WERI-Rb-1 (cell line): ENCODE measurements around the gene FLG2.

ENCODE experiments used
- DNase-seq: peaks from one replicate; pipeline ENCODE4 v3.0.0-alpha.2; 2020
- H3K27ac ChIP-seq: fragments of 250-450 bp; sonication (Bioruptor Pico); 2 replicates; pipeline ENCODE4 v1.5.1; 2020; ENCODE audit warnings: mild to moderate bottlenecking, moderate library complexity
- H3K27me3 ChIP-seq: fragments of 250-450 bp; sonication (Bioruptor Pico); 2 replicates; pipeline ENCODE4 v1.5.1; 2021; ENCODE audit warnings: mild to moderate bottlenecking, low read depth, moderate library complexity; ENCODE audit not compliant: insufficient read depth, severe bottlenecking
- H3K36me3 ChIP-seq: fragments of 250-450 bp; sonication (Bioruptor Pico); 2 replicates; pipeline ENCODE4 v1.5.1; 2020; ENCODE audit warnings: mild to moderate bottlenecking, moderate library complexity
- H3K4me3 ChIP-seq: 2 replicates; pipeline ENCODE4 v1.5.1; 2011; ENCODE audit warnings: low read depth, mild to moderate bottlenecking, control low read depth, low read length
- H3K9me3 ChIP-seq: fragments of 250-450 bp; sonication (Bioruptor Pico); 2 replicates; pipeline ENCODE4 v1.5.1; 2021; ENCODE audit warnings: mild to moderate bottlenecking, moderate library complexity; ENCODE audit not compliant: severe bottlenecking
- CTCF ChIP-seq: IDR thresholded peaks from 2 replicates; pipeline ENCODE4 v1.5.1; 2011; ENCODE audit warnings: low read depth, mild to moderate bottlenecking, control low read depth, inconsistent platforms, low read length

Gene FLG2

GRCh38 chr1:152392909-152393308, 33.1 kb upstream of the FLG2 start:
- Histone ChIP-seq H3K9me3 (no peaks in the 10 kb centered on the region), H3K4me3 (no peak overlapping the region), H3K27ac (no peak overlapping the region), H3K27me3 (peaks cover 93% of the 10 kb centered on the region), H3K36me3 (no peaks in the 10 kb centered on the region)
- DNase-seq, result no peak
- TF ChIP-seq CTCF, result no peak

- H3K4me3 ChIP-seq, result no peak overlapping the region
- H3K27me3 ChIP-seq, result peaks cover 80% of the 10 kb centered on the region
- no peak for DNase-seq
- H3K27ac ChIP-seq, result no peak overlapping the region
- no peak for TF ChIP-seq CTCF
- H3K9me3 ChIP-seq, result no peaks in the 10 kb centered on the region
- H3K36me3 ChIP-seq, result no peaks in the 10 kb centered on the region
Observed at GRCh38 chr1:152388889-152389288, 29.1 kb upstream of the FLG2 start.

GRCh38 chr1:152386940-152387339, 27.1 kb upstream of the FLG2 start:
- no peak for TF ChIP-seq CTCF
- no peak overlapping the region for H3K27ac ChIP-seq
- H3K4me3 ChIP-seq, result no peak overlapping the region
- H3K36me3 ChIP-seq, result no peaks in the 10 kb centered on the region
- H3K27me3 ChIP-seq, result peaks cover 84% of the 10 kb centered on the region
- DNase-seq, result no peak
- no peaks in the 10 kb centered on the region for H3K9me3 ChIP-seq

- no peak for DNase-seq
Observed at GRCh38 chr1:152380932-152381331, 21.1 kb upstream of the FLG2 start.

GRCh38 chr1:152374451-152374850, 14.6 kb upstream of the FLG2 start:
- TF ChIP-seq CTCF, result no peak
- no peak overlapping the region for H3K4me3 ChIP-seq
- no peak for DNase-seq
- peaks cover 71% of the 10 kb centered on the region for H3K27me3 ChIP-seq
- no peaks in the 10 kb centered on the region for H3K36me3 ChIP-seq
- no peaks in the 10 kb centered on the region for H3K9me3 ChIP-seq
- no peak overlapping the region for H3K27ac ChIP-seq

More at GRCh38 chr1:152380932-152381331, 21.1 kb upstream of the FLG2 start:
- peaks cover 94% of the 10 kb centered on the region for H3K27me3 ChIP-seq
- no peak overlapping the region for H3K27ac ChIP-seq
- no peaks in the 10 kb centered on the region for H3K36me3 ChIP-seq
- H3K9me3 ChIP-seq, result no peaks in the 10 kb centered on the region
- H3K4me3 ChIP-seq, result no peak overlapping the region
- TF ChIP-seq CTCF, result no peak

- Histone ChIP-seq H3K4me3 (no peak overlapping the region), H3K27me3 (peaks cover 53% of the 10 kb centered on the region), H3K9me3 (no peaks in the 10 kb centered on the region), H3K27ac (no peak overlapping the region), H3K36me3 (no peaks in the 10 kb centered on the region)
- TF ChIP-seq CTCF, result no peak
- DNase-seq, result no peak
Observed at GRCh38 chr1:152372672-152373071, 12.9 kb upstream of the FLG2 start.
